Skeletal muscle tissue (tissue), 4 donors: Measurements from ENCODE around the gene EXOSC2. TPM values are rescaled to one million over a fixed set of nuclear protein-coding genes. Genes with fewer than 3 reads are reported as not detected.
"Not testable (repeated sequence)": the region's sequence is repeated elsewhere in the genome, so short reads cannot be mapped to it uniquely, and the experiment has no call there.

ENCODE experiments used
- H3K27ac ChIP-seq: one replicate; pipeline ENCODE4 v1.7.0; 2013; ENCODE audit warnings: mild to moderate bottlenecking, low read depth, low read length, inconsistent platforms
- H3K27me3 ChIP-seq, 3 donors: one replicate each; pipeline ENCODE4 v1.7.0; 2013; ENCODE audit warnings: low read length in 3 of 3; ENCODE audit not compliant: control insufficient read depth in 3 of 3, insufficient read depth in 3 of 3
- H3K36me3 ChIP-seq, 3 donors: one replicate each; pipeline ENCODE4 v1.7.0; 2013; ENCODE audit warnings: low read length in 3 of 3; ENCODE audit not compliant: control insufficient read depth in 3 of 3, insufficient read depth in 3 of 3
- H3K4me1 ChIP-seq, 3 donors: one replicate each; pipeline ENCODE4 v1.7.0; 2013; ENCODE audit warnings: low read length in 3 of 3, mild to moderate bottlenecking in 3 of 3; ENCODE audit not compliant: control insufficient read depth in 3 of 3, insufficient read depth in 3 of 3
- H3K4me3 ChIP-seq, 3 donors: one replicate each; pipeline ENCODE4 v1.7.0; 2013; ENCODE audit warnings: low read length in 3 of 3
- H3K9ac ChIP-seq, 3 donors: one replicate each; pipeline ENCODE4 v1.7.0; 2013; ENCODE audit warnings: low read length in 3 of 3, mild to moderate bottlenecking in 3 of 3, moderate library complexity in 2 of 3, low read depth in 1 of 3
- H3K9me3 ChIP-seq, 3 donors: one replicate each; pipeline ENCODE4 v1.7.0; 2013; ENCODE audit warnings: low read length in 3 of 3; ENCODE audit not compliant: control insufficient read depth in 3 of 3
- total RNA-seq: library from RNA; depleted of rRNA; stranded (reverse); fragments of >200 nt; gene quantifications from one replicate; pipeline ENCODE4 v1.2.3, GENCODE V29; 2014
- donor health status: Osteomylitis.

The EXOSC2 gene
- total RNA-seq, 1 donor from 2014 or later = 27.1 TPM

DNA sequence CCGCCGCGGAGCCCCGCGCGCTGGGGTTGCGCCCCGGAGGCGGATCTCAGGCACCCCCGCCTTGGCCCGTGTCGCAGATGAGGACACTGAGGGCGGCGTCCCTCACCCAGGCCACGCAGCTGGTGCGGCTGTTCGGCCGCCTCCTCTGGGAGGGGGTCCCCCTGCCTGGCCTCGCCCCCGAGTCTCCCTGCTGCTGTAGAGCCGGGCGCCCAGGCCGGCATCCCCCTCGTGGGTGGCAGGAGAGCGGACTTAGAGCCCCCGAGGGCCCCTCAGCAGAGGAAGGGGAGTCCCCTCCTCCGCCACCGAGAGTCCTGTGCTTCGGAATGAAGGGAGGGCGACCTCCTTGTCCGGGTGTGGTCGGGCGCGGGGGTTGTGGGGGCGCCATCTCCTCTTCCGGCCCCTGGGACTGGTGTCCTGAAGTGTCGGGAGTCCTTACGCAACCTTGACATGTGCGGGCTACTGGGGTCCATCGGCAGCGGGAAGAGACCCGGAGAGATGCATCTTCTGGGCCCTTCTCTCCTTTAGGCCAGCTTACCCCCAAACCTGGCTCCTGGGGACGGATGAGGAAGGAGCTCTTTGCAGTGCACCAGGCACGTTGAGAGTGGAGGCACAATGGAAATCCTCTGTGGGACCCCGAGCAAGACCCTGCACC is 11.7 kb upstream of the EXOSC2 start:
- Histone ChIP-seq H3K4me3 (peak overlapping the region; percentile 59 to 68 (median 63)), H3K9ac (peak overlapping the region; percentile 20 to 64 (median 53)), H3K9me3 (peaks cover 0 to 6% (median 0%) of the 10 kb centered on the region in 3 donors), H3K27me3 (peaks cover 0 to 13% (median 4%) of the 10 kb centered on the region in 3 donors), H3K4me1 (peaks cover 8 to 13% (median 12%) of the 10 kb centered on the region in 3 donors), H3K36me3 (no peaks in the 10 kb centered on the region), H3K27ac (no peak overlapping the region)

DNA sequence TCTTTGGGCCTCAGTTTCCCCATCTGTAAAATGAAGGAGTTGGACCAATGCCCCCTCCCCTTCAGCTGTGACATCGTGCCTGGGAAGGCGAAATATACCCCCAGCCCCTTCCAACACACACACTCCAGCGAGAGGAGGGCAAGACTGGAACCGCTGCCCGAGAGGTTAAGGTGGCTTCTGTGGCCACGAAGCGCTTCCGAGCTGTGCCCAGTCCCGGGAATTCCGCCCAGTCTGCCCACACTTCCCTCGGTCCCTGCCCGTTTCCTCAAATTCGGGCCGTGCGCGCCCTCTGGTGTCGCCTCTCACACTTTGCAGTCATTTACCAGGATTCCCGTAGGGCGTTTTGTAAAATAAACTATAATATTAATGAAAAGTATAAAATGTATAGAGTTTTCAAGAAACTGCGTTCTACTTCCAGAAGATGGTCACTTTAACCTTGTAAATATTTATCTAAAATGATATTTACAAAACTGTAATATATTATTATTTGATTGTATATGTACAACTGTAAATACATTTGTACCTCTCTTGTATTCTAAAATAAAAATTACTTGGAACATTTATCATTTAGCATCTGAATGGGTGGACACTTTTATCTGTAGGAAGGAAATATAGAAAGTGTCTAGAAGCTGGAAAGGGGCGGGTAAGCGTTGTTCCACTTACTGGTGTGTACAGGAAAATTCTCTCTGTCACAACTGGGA is 11.0 kb upstream of the EXOSC2 start:
- Histone ChIP-seq H3K9me3 (peaks cover 0 to 6% (median 0%) of the 10 kb centered on the region in 3 donors), H3K4me1 (peaks cover 8 to 13% (median 12%) of the 10 kb centered on the region in 3 donors), H3K27ac (no peak overlapping the region), H3K27me3 (peaks cover 0 to 13% (median 4%) of the 10 kb centered on the region in 3 donors), H3K9ac (peak overlapping the region in 1 of 3 donors; percentile 53), H3K36me3 (no peaks in the 10 kb centered on the region), H3K4me3 (peak overlapping the region; percentile 59 to 68 (median 63))

DNA sequence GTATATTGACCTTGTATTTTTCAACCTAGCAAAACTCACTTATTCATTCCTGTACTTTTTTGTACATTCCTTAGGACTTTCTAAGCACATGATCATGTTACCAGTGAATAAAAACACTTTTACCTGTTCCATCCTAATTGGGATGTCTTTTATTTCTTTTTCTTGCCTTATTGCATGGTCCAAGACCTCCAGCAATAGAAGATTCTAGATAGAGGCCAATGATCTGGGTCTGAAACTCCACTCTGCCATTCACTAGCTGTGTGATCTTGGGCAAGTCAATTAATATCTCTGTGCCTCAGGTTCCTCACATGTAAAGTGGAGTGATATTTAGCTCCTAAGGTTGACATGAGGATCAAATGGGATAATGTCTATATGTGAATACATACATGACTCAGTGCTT is 8.5 kb upstream of the EXOSC2 start:
- no peaks in the 10 kb centered on the region for H3K36me3 ChIP-seq
- no peak overlapping the region for H3K9ac ChIP-seq
- H3K4me1 ChIP-seq = peaks cover 8 to 14% (median 13%) of the 10 kb centered on the region in 3 donors
- peaks cover 0 to 6% (median 0%) of the 10 kb centered on the region in 3 donors for H3K9me3 ChIP-seq
- H3K27ac ChIP-seq = no peak overlapping the region
- H3K4me3 ChIP-seq = no peak overlapping the region
- H3K27me3 ChIP-seq = peaks cover 0 to 13% (median 4%) of the 10 kb centered on the region in 3 donors

GRCh38 chr9:130685945-130686344 is 7.6 kb upstream of the EXOSC2 start:
- H3K9me3 ChIP-seq, H3K36me3 ChIP-seq, H3K27me3 ChIP-seq, H3K4me3 ChIP-seq, H3K9ac ChIP-seq, H3K27ac ChIP-seq: not testable (repeated sequence)
- peaks cover 10 to 14% (median 12%) of the 10 kb centered on the region in 3 donors for H3K4me1 ChIP-seq

DNA sequence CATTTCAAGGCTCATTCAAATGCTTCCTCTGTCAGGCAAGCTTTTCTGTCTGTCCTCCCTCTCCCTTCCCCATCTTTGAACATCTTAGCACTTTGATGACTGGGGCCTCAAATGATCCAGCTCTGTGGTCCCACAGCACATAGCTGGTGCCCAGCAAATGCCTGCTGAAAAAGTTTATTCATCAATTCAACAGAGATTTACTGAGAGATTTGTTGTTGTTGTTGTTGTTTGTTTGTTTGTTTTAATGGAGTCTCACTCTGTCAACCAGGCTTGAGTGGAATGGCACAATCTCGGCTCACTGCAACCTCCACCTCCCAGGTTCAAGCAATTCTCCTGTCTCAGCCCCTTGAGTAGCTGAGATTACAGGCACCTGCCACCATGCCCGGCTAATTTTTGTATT is 6.0 kb upstream of the EXOSC2 start:
- Histone ChIP-seq H3K27me3 (peaks cover 0 to 4% (median 0%) of the 10 kb centered on the region in 3 donors), H3K4me1 (peaks cover 0 to 6% (median 4%) of the 10 kb centered on the region in 3 donors), H3K9me3 (peaks cover 0 to 6% (median 0%) of the 10 kb centered on the region in 3 donors), H3K36me3 (no peaks in the 10 kb centered on the region), H3K27ac (no peak overlapping the region), H3K4me3 (no peak overlapping the region), H3K9ac (no peak overlapping the region)

- Histone ChIP-seq H3K36me3 (no peaks in the 10 kb centered on the region), H3K4me1 (peaks cover 0 to 8% (median 4%) of the 10 kb centered on the region in 3 donors), H3K9me3 (peaks cover 0 to 6% (median 0%) of the 10 kb centered on the region in 3 donors), H3K9ac (no peak overlapping the region), H3K4me3 (no peak overlapping the region), H3K27ac (no peak overlapping the region), H3K27me3 (peaks cover 0 to 4% (median 0%) of the 10 kb centered on the region in 3 donors)
These were observed 5.5 kb upstream of the EXOSC2 start for GRCh38 chr9:130688072-130688471.

DNA sequence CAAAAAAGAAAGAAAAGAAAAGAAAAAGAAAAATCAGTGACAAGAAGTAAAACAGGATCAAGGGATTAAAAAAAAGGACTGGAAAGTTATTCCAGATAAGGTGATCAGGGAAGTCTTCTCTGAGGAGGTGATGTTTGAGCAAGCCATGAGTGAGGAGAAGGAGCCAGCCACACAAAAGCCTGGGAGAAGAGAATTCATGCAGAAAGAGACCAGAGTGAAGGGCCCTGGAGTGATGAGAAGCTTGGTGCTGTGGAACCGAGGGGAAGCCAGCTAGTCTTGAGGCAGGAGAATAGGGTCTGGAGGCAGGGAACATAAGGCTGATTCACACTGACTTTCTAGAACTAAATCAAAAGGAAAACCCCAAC is 4.0 kb upstream of the EXOSC2 start:
- peak overlapping the region; percentile 33 to 70 (median 44) for H3K4me3 ChIP-seq
- peak overlapping the region in 1 of 3 donors; percentile 69 for H3K9ac ChIP-seq
- H3K36me3 ChIP-seq = no peaks in the 10 kb centered on the region
- H3K9me3 ChIP-seq = peaks cover 0 to 6% (median 0%) of the 10 kb centered on the region in 3 donors
- H3K4me1 ChIP-seq = peaks cover 8 to 15% (median 14%) of the 10 kb centered on the region in 3 donors
- no peaks in the 10 kb centered on the region for H3K27me3 ChIP-seq
- H3K27ac ChIP-seq = no peak overlapping the region

- Histone ChIP-seq H3K27me3 (no peaks in the 10 kb centered on the region), H3K36me3 (peaks cover 0 to under 1% (median 0%) of the 10 kb centered on the region in 3 donors), H3K4me3 (peak overlapping the region; percentile 44 to 73 (median 70)), H3K27ac (peak overlapping the region; percentile 40), H3K9ac (peak overlapping the region; percentile 26 to 69 (median 38)), H3K4me1 (peaks cover 12 to 19% (median 16%) of the 10 kb centered on the region in 3 donors), H3K9me3 (peaks cover 0 to 2% (median 0%) of the 10 kb centered on the region in 3 donors)
These were observed 3.5 kb upstream of the EXOSC2 start for GRCh38 chr9:130689937-130690700.

GRCh38 chr9:130692321-130692720 is 1.3 kb upstream of the EXOSC2 start:
- peaks cover 14 to 21% (median 17%) of the 10 kb centered on the region in 3 donors for H3K4me1 ChIP-seq
- no peaks in the 10 kb centered on the region for H3K9me3 ChIP-seq
- no peak overlapping the region for H3K9ac ChIP-seq
- no peaks in the 10 kb centered on the region for H3K27me3 ChIP-seq
- H3K36me3 ChIP-seq = peaks cover 8 to 17% (median 10%) of the 10 kb centered on the region in 3 donors
- no peak overlapping the region for H3K27ac ChIP-seq
- H3K4me3 ChIP-seq = no peak overlapping the region
